OCI-LY3 (cell line): ENCODE data around the gene MYH7.
A peak's percentile ranks its signal among the peaks of the same experiment; 100 is the strongest.

Source experiments
- H2AFZ ChIP-seq: fragments of 200-600, 300-600 bp; shearing (Covaris generic); 2 replicates; pipeline ENCODE4 v1.6.0; 2014; ENCODE audit warnings: antibody characterized with exemption, low read depth, low read length
- H3K27ac ChIP-seq: fragments of 200-600, 300-600 bp; sonication (generic); 2 replicates; pipeline ENCODE4 v1.5.1; 2014; ENCODE audit warnings: mild to moderate bottlenecking, low read length, moderate library complexity, mixed read lengths
- H3K27me3 ChIP-seq: fragments of 200-600, 300-600 bp; sonication (generic); 2 replicates; pipeline ENCODE4 v1.6.1; 2014; ENCODE audit warnings: low read depth, low read length, mixed read lengths
- H3K36me3 ChIP-seq: fragments of 200-600, 300-600 bp; sonication (generic); replicated peaks from 2 replicates; pipeline ENCODE3; 2014; ENCODE audit warnings: low read depth, low read length, mixed read lengths
- H3K4me1 ChIP-seq: fragments of 300-600, 200-600 bp; sonication (generic); 2 replicates; pipeline ENCODE4 v1.6.1; 2014; ENCODE audit warnings: low read length, mixed read lengths
- H3K4me2 ChIP-seq: fragments of 200-600, 300-600 bp; sonication (generic); 2 replicates; pipeline ENCODE4 v1.6.1; 2014; ENCODE audit warnings: low read length, mixed read lengths
- H3K4me3 ChIP-seq: fragments of 300-600, 200-600 bp; sonication (generic); 2 replicates; pipeline ENCODE4 v1.5.1; 2014; ENCODE audit warnings: antibody characterized with exemption, mild to moderate bottlenecking, low read length, moderate library complexity
- H3K79me2 ChIP-seq: fragments of 300-600, 200-600 bp; shearing (Covaris generic); 2 replicates; pipeline ENCODE4 v1.6.1; 2014; ENCODE audit warnings: mild to moderate bottlenecking, low read length, mixed read lengths
- H3K9ac ChIP-seq: fragments of 300-600, 200-600 bp; shearing (Covaris generic); 2 replicates; pipeline ENCODE4 v1.6.0; 2014; ENCODE audit warnings: mild to moderate bottlenecking, low read length, moderate library complexity
- H3K9me3 ChIP-seq: fragments of 200-600, 300-600 bp; shearing (Covaris generic); 2 replicates; pipeline ENCODE4 v1.6.1; 2014; ENCODE audit warnings: low read length, mixed read lengths; ENCODE audit not compliant: insufficient read depth
- H4K20me1 ChIP-seq: fragments of 200-600, 300-600 bp; sonication (generic); 2 replicates; pipeline ENCODE4 v1.6.1; 2016; ENCODE audit warnings: low read length, mixed read lengths; ENCODE audit not compliant: insufficient read depth
- CTCF ChIP-seq: fragments of 200-600, 300-600 bp; sonication (generic); IDR thresholded peaks from 2 replicates; pipeline ENCODE4 v1.5.1; 2014; ENCODE audit warnings: antibody characterized with exemption, low read length, low read depth
- EZH2phosphoT487 ChIP-seq: fragments of 200-600 bp; shearing (Covaris generic); IDR thresholded peaks from 2 replicates; pipeline ENCODE4 v1.6.1; 2018; ENCODE audit warnings: antibody characterized with exemption, mixed run types, low read depth

MYH7 gene

GRCh38 chr14:23381871-23382270, 53.6 kb downstream of the MYH7 start:
- H3K4me3 ChIP-seq: no peak overlapping the region
- no peak overlapping the region for H2AFZ ChIP-seq
- H3K9me3 ChIP-seq: no peaks in the 10 kb centered on the region
- no peak overlapping the region for H3K9ac ChIP-seq
- no peaks in the 10 kb centered on the region for H3K4me1 ChIP-seq
- H3K4me2 ChIP-seq: no peak overlapping the region
- no peaks in the 10 kb centered on the region for H3K79me2 ChIP-seq
- no peaks in the 10 kb centered on the region for H4K20me1 ChIP-seq
- H3K27me3 ChIP-seq: peaks cover 11% of the 10 kb centered on the region
- H3K27ac ChIP-seq: no peak overlapping the region
- TF ChIP-seq EZH2phosphoT487 (no peak), CTCF (no peak)
- no peaks in the 10 kb centered on the region for H3K36me3 ChIP-seq

GRCh38 chr14:23380976-23381375, 54.5 kb downstream of the MYH7 start:
- no peaks in the 10 kb centered on the region for H3K79me2 ChIP-seq
- no peak overlapping the region for H3K4me3 ChIP-seq
- H4K20me1 ChIP-seq: no peaks in the 10 kb centered on the region
- H3K4me2 ChIP-seq: no peak overlapping the region
- H3K27ac ChIP-seq: no peak overlapping the region
- no peak overlapping the region for H2AFZ ChIP-seq
- no peaks in the 10 kb centered on the region for H3K4me1 ChIP-seq
- TF ChIP-seq CTCF (no peak), EZH2phosphoT487 (no peak)
- no peaks in the 10 kb centered on the region for H3K36me3 ChIP-seq
- no peak overlapping the region for H3K9ac ChIP-seq
- H3K9me3 ChIP-seq: no peaks in the 10 kb centered on the region
- H3K27me3 ChIP-seq: peaks cover 11% of the 10 kb centered on the region

- H4K20me1 ChIP-seq: no peaks in the 10 kb centered on the region
- no peaks in the 10 kb centered on the region for H3K79me2 ChIP-seq
- H3K27me3 ChIP-seq: peaks cover 11% of the 10 kb centered on the region
- H3K27ac ChIP-seq: no peak overlapping the region
- H3K4me2 ChIP-seq: no peak overlapping the region
- H3K36me3 ChIP-seq: no peaks in the 10 kb centered on the region
- H3K4me3 ChIP-seq: no peak overlapping the region
- H3K4me1 ChIP-seq: no peaks in the 10 kb centered on the region
- no peak overlapping the region for H3K9ac ChIP-seq
- H2AFZ ChIP-seq: no peak overlapping the region
- TF ChIP-seq EZH2phosphoT487: no peak
- TF ChIP-seq CTCF: 0 out of 2 replicates have a peak, but pooled peaks have one; percentile 0
- H3K9me3 ChIP-seq: no peaks in the 10 kb centered on the region
These were observed 55.1 kb downstream of the MYH7 start for GRCh38 chr14:23380197-23380914.

- no peak overlapping the region for H2AFZ ChIP-seq
- TF ChIP-seq EZH2phosphoT487: no peak
- peak; percentile 97 for TF ChIP-seq CTCF
- no peak overlapping the region for H3K9ac ChIP-seq
- H3K4me1 ChIP-seq: no peaks in the 10 kb centered on the region
- no peak overlapping the region for H3K4me3 ChIP-seq
- H3K79me2 ChIP-seq: no peaks in the 10 kb centered on the region
- H3K4me2 ChIP-seq: no peak overlapping the region
- no peaks in the 10 kb centered on the region for H4K20me1 ChIP-seq
- H3K27me3 ChIP-seq: peaks cover 11% of the 10 kb centered on the region
- no peaks in the 10 kb centered on the region for H3K36me3 ChIP-seq
- no peak overlapping the region for H3K27ac ChIP-seq
- no peaks in the 10 kb centered on the region for H3K9me3 ChIP-seq
These were observed 55.9 kb downstream of the MYH7 start for GRCh38 chr14:23379366-23380196.
